Neuronal stem cell (in vitro differentiated cells): ENCODE measurements around the gene TAOK2.

Experiments
- DNase-seq: peaks from one replicate; pipeline ENCODE4 v3.0.0-alpha.2; 2013; ENCODE audit warnings: low spot score
- H2AFZ ChIP-seq: one replicate; pipeline ENCODE4 v1.6.1; 2013; ENCODE audit warnings: mild to moderate bottlenecking, low read length, inconsistent platforms
- H2AK5ac ChIP-seq: 2 replicates; pipeline ENCODE4 v1.6.1; 2013; ENCODE audit warnings: low read depth, mild to moderate bottlenecking, inconsistent platforms, low read length, moderate library complexity, mixed read lengths
- H2BK120ac ChIP-seq: 2 replicates; pipeline ENCODE4 v1.6.1; 2013; ENCODE audit warnings: low read depth, mild to moderate bottlenecking, inconsistent platforms, low read length, moderate library complexity, mixed read lengths
- H2BK12ac ChIP-seq: one replicate; pipeline ENCODE4 v1.6.1; 2013; ENCODE audit warnings: low read length, inconsistent platforms
- H2BK15ac ChIP-seq: 2 replicates; pipeline ENCODE4 v1.6.1; 2013; ENCODE audit warnings: mild to moderate bottlenecking, low read length, inconsistent platforms, mixed read lengths
- H2BK5ac ChIP-seq: one replicate; pipeline ENCODE4 v1.6.1; 2013; ENCODE audit warnings: inconsistent platforms, mild to moderate bottlenecking, low read length, moderate library complexity
- H3K14ac ChIP-seq: one replicate; pipeline ENCODE4 v1.6.1; 2013; ENCODE audit warnings: low read length, inconsistent platforms
- H3K18ac ChIP-seq: 2 replicates; pipeline ENCODE4 v1.6.1; 2013; ENCODE audit warnings: low read length, inconsistent platforms
- H3K23ac ChIP-seq: 2 replicates; pipeline ENCODE4 v1.6.1; 2013; ENCODE audit warnings: low read depth, mild to moderate bottlenecking, mixed read lengths, low read length, inconsistent platforms; ENCODE audit not compliant: poor library complexity
- H3K27ac ChIP-seq: replicated peaks from 3 replicates; pipeline ENCODE4 v1.5.1; 2013; ENCODE audit warnings: low read length, inconsistent platforms
- H3K27me3 ChIP-seq, 3 experiments: 2 replicates each; pipeline ENCODE4 v1.6.1; 2013; ENCODE audit warnings: low read length in 3 of 3, mild to moderate bottlenecking in 2 of 3, inconsistent platforms in 1 of 3, low read depth in 1 of 3, mixed read lengths in 1 of 3, moderate library complexity in 1 of 3; ENCODE audit not compliant: control insufficient read depth in 3 of 3, insufficient read depth in 3 of 3
- H3K36me3 ChIP-seq, 2 donors: replicated peaks in 1 of 2; 2 replicates each; pipeline ENCODE4 v1.6.1; 2013; ENCODE audit warnings: low read length in 2 of 2; ENCODE audit not compliant: control insufficient read depth in 2 of 2, insufficient read depth in 2 of 2
- H3K4ac ChIP-seq: 2 replicates; pipeline ENCODE4 v1.6.1; 2013; ENCODE audit warnings: inconsistent platforms, mild to moderate bottlenecking, low read length, moderate library complexity
- H3K4me1 ChIP-seq, 2 donors: 1 replicate in 1 of 2; 2 replicates in 1 of 2; pipeline ENCODE4 v1.6.1; 2013; ENCODE audit warnings: low read length in 2 of 2, low read depth in 1 of 2; ENCODE audit not compliant: control insufficient read depth in 2 of 2, insufficient read depth in 1 of 2
- H3K4me2 ChIP-seq: one replicate; pipeline ENCODE4 v1.6.1; 2013; ENCODE audit warnings: mild to moderate bottlenecking, low read length, inconsistent platforms; ENCODE audit not compliant: insufficient read depth, poor library complexity, severe bottlenecking
- H3K4me3 ChIP-seq, 2 donors: 2 replicates each; pipeline ENCODE4 v1.5.1; 2013; ENCODE audit warnings: low read length in 2 of 2, mild to moderate bottlenecking in 2 of 2, inconsistent platforms in 1 of 2, moderate library complexity in 1 of 2
- H3K79me1 ChIP-seq: one replicate; pipeline ENCODE4 v1.6.1; 2013; ENCODE audit warnings: low read depth, mild to moderate bottlenecking, inconsistent platforms, low read length, moderate library complexity
- H3K9ac ChIP-seq: one replicate; pipeline ENCODE4 v1.6.1; 2013; ENCODE audit warnings: mild to moderate bottlenecking, low read depth, low read length, inconsistent platforms; ENCODE audit not compliant: poor library complexity
- H3K9me3 ChIP-seq, 2 donors: replicated peaks in 1 of 2; 2 replicates each; pipeline versions ENCODE3 to v1.6.1; 2013; ENCODE audit warnings: low read length in 2 of 2, mild to moderate bottlenecking in 2 of 2, inconsistent platforms in 1 of 2, low read depth in 1 of 2, mixed read lengths in 1 of 2, moderate library complexity in 1 of 2; ENCODE audit not compliant: control insufficient read depth in 2 of 2, insufficient read depth in 1 of 2
- H4K8ac ChIP-seq: one replicate; pipeline ENCODE4 v1.6.1; 2013; ENCODE audit warnings: low read depth, mild to moderate bottlenecking, inconsistent platforms, low read length, moderate library complexity
- H4K91ac ChIP-seq: one replicate; pipeline ENCODE4 v1.6.1; 2013; ENCODE audit warnings: low read length, low read depth, mild to moderate bottlenecking, inconsistent platforms; ENCODE audit not compliant: poor library complexity
- WGBS, 2 donors: extraction: QIAGEN DNeasy Blood & Tissue Kit; methylation state at CpG; one replicate each; pipeline ENCODE4 v1.1.7; 2013; ENCODE audit warnings: missing lambda C conversion rate in 2 of 2, mixed read lengths in 1 of 2; ENCODE audit not compliant: insufficient read length in 2 of 2, insufficient replicate concordance in 1 of 2; ENCODE audit errors: extremely low coverage in 2 of 2; 5-methylcytosine and 5-hydroxymethylcytosine counted together

TAOK2 gene

GRCh38 chr16:30003670-30004423, 30.2 kb downstream of the TAOK2 start:
- peak overlapping the region; percentile 78 for H3K9ac ChIP-seq
- no peaks in the 10 kb centered on the region for H3K27me3 ChIP-seq
- H3K4me2 ChIP-seq = no peak overlapping the region
- no peak overlapping the region for H4K91ac ChIP-seq
- no peak overlapping the region for H2BK120ac ChIP-seq
- H3K4me1 ChIP-seq = no peaks in the 10 kb centered on the region
- H4K8ac ChIP-seq = no peak overlapping the region
- H3K36me3 ChIP-seq = peaks cover 19 to 53% of the 10 kb centered on the region in 2 donors
- H2AK5ac ChIP-seq = peak overlapping the region; percentile 46
- H2BK12ac ChIP-seq = no peak overlapping the region
- peak overlapping the region; percentile 53 for H3K4ac ChIP-seq
- no peak overlapping the region for H3K4me3 ChIP-seq
- WGBS, 2 donors = no CpG with 5 or more reads among the region's 17 CpGs
- H3K9me3 ChIP-seq = no peaks in the 10 kb centered on the region
- H3K79me1 ChIP-seq = peaks cover 6% of the 10 kb centered on the region
- no peak overlapping the region for H3K27ac ChIP-seq
- no peak overlapping the region for H2BK15ac ChIP-seq
- H2BK5ac ChIP-seq = peak overlapping the region; percentile 39
- DNase-seq = no peak
- no peak overlapping the region for H3K18ac ChIP-seq
- H2AFZ ChIP-seq = no peak overlapping the region
- no peak overlapping the region for H3K14ac ChIP-seq
- no peak overlapping the region for H3K23ac ChIP-seq

GRCh38 chr16:30004424-30004776, 30.7 kb downstream of the TAOK2 start:
- no peak overlapping the region for H3K4me3 ChIP-seq
- H2BK120ac ChIP-seq = no peak overlapping the region
- H3K18ac ChIP-seq = no peak overlapping the region
- H3K9me3 ChIP-seq = no peaks in the 10 kb centered on the region
- peak overlapping the region; percentile 73 for H3K23ac ChIP-seq
- peak overlapping the region; percentile 39 for H2BK5ac ChIP-seq
- no peaks in the 10 kb centered on the region for H3K27me3 ChIP-seq
- no peak overlapping the region for H4K91ac ChIP-seq
- H3K79me1 ChIP-seq = peaks cover 6% of the 10 kb centered on the region
- H4K8ac ChIP-seq = no peak overlapping the region
- H3K9ac ChIP-seq = no peak overlapping the region
- H3K4me2 ChIP-seq = no peak overlapping the region
- no peak overlapping the region for H2AFZ ChIP-seq
- no peak for DNase-seq
- H3K27ac ChIP-seq = no peak overlapping the region
- WGBS, 2 donors = no CpG with 5 or more reads among the region's 19 CpGs
- no peak overlapping the region for H2BK15ac ChIP-seq
- H3K4me1 ChIP-seq = no peaks in the 10 kb centered on the region
- no peak overlapping the region for H3K14ac ChIP-seq
- no peak overlapping the region for H2BK12ac ChIP-seq
- H3K36me3 ChIP-seq = peaks cover 19 to 48% of the 10 kb centered on the region in 2 donors
- H3K4ac ChIP-seq = peak overlapping the region; percentile 53
- peak overlapping the region; percentile 46 for H2AK5ac ChIP-seq

- Histone ChIP-seq H4K8ac (no peak overlapping the region), H2AFZ (no peak overlapping the region), H3K27me3 (no peaks in the 10 kb centered on the region), H3K4me1 (peaks cover 0 to 1% of the 10 kb centered on the region in 2 donors), H2AK5ac (peak overlapping the region; percentile 46), H3K9ac (peak overlapping the region; percentile 70), H3K79me1 (peaks cover 6% of the 10 kb centered on the region), H3K4ac (no peak overlapping the region), H3K14ac (peak overlapping the region; percentile 8), H2BK120ac (no peak overlapping the region), H3K36me3 (peaks cover 16 to 44% of the 10 kb centered on the region in 2 donors), H3K4me3 (no peak overlapping the region), H3K27ac (no peak overlapping the region), H2BK15ac (no peak overlapping the region), H3K23ac (peak overlapping the region; percentile 73), H3K9me3 (no peaks in the 10 kb centered on the region), H2BK5ac (no peak overlapping the region), H2BK12ac (no peak overlapping the region), H4K91ac (no peak overlapping the region), H3K18ac (no peak overlapping the region), H3K4me2 (no peak overlapping the region)
- no CpG with 5 or more reads among the region's 11 CpGs for WGBS, 2 donors
- DNase-seq = no peak
Observed at GRCh38 chr16:30004811-30005242, 31.2 kb downstream of the TAOK2 start.

- no peak overlapping the region for H3K4ac ChIP-seq
- no peak overlapping the region for H3K4me3 ChIP-seq
- no peak overlapping the region for H2BK5ac ChIP-seq
- no peak overlapping the region for H2AK5ac ChIP-seq
- no peaks in the 10 kb centered on the region for H3K9me3 ChIP-seq
- no peak overlapping the region for H3K14ac ChIP-seq
- H2BK15ac ChIP-seq = no peak overlapping the region
- H3K4me1 ChIP-seq = peaks cover 5 to 8% of the 10 kb centered on the region in 2 donors
- H3K36me3 ChIP-seq = peaks cover 16 to 37% of the 10 kb centered on the region in 2 donors
- no peak for DNase-seq
- no peak overlapping the region for H3K18ac ChIP-seq
- peaks cover 0 to 6% (median 6%) of the 10 kb centered on the region in 3 experiments for H3K27me3 ChIP-seq
- H3K4me2 ChIP-seq = no peak overlapping the region
- H3K27ac ChIP-seq = no peak overlapping the region
- peaks cover 6% of the 10 kb centered on the region for H3K79me1 ChIP-seq
- H2AFZ ChIP-seq = no peak overlapping the region
- no peak overlapping the region for H3K9ac ChIP-seq
- no peak overlapping the region for H2BK12ac ChIP-seq
- no peak overlapping the region for H2BK120ac ChIP-seq
- H4K91ac ChIP-seq = no peak overlapping the region
- H3K23ac ChIP-seq = peak overlapping the region; percentile 52
- no CpG with 5 or more reads among the region's 35 CpGs for WGBS, 2 donors
- no peak overlapping the region for H4K8ac ChIP-seq
Observed at GRCh38 chr16:30005341-30006094, 31.9 kb downstream of the TAOK2 start.
